Liver (tissue), 9 donors: ENCODE measurements around the gene AEBP1. TPM values are rescaled to one million over a fixed set of nuclear protein-coding genes. Genes with fewer than 3 reads are reported as not detected.

Experiments used
- DNase-seq: peaks from one replicate; pipeline ENCODE4 v3.0.0-alpha.2; 2017; ENCODE audit warnings: low spot score
- H3K27ac ChIP-seq, 2 donors: one replicate each; pipeline ENCODE4 v1.7.0; 2013; ENCODE audit warnings: inconsistent platforms in 2 of 2, low read length in 2 of 2, control low read depth in 1 of 2, low read depth in 1 of 2, mild to moderate bottlenecking in 1 of 2
- H3K27me3 ChIP-seq, 4 donors: one replicate each; pipeline versions ENCODE4 v1.6.1 to v1.7.0; 2013; ENCODE audit warnings: low read length in 3 of 4, inconsistent platforms in 1 of 4, mild to moderate bottlenecking in 1 of 4, moderate library complexity in 1 of 4; ENCODE audit not compliant: control insufficient read depth in 4 of 4, insufficient read depth in 4 of 4
- H3K36me3 ChIP-seq, 4 donors: one replicate each; pipeline versions ENCODE4 v1.6.1 to v1.7.0; 2013; ENCODE audit warnings: low read length in 3 of 4, mild to moderate bottlenecking in 3 of 4, low read depth in 1 of 4, moderate library complexity in 1 of 4; ENCODE audit not compliant: control insufficient read depth in 4 of 4, insufficient read depth in 3 of 4
- H3K4me1 ChIP-seq, 4 donors: one replicate each; pipeline versions ENCODE4 v1.6.1 to v1.7.0; 2013; ENCODE audit warnings: low read length in 3 of 4, mild to moderate bottlenecking in 3 of 4, moderate library complexity in 1 of 4; ENCODE audit not compliant: control insufficient read depth in 4 of 4, insufficient read depth in 4 of 4
- H3K4me3 ChIP-seq, 3 donors: one replicate each; pipeline versions ENCODE4 v1.6.1 to v1.7.0; 2013; ENCODE audit warnings: low read length in 3 of 3, control low read depth in 1 of 3, low read depth in 1 of 3, mild to moderate bottlenecking in 1 of 3
- H3K9ac ChIP-seq, 2 donors: one replicate each; pipeline ENCODE4 v1.7.0; 2013; ENCODE audit warnings: low read length in 2 of 2, mild to moderate bottlenecking in 2 of 2, moderate library complexity in 2 of 2, control low read depth in 1 of 2, low read depth in 1 of 2
- H3K9me3 ChIP-seq, 4 donors: one replicate each; pipeline versions ENCODE4 v1.6.1 to v1.7.0; 2013; ENCODE audit warnings: low read length in 3 of 4; ENCODE audit not compliant: control insufficient read depth in 4 of 4
- CTCF ChIP-seq: fragments of 150-350 bp; IDR thresholded peaks from 2 replicates; pipeline ENCODE4 v1.5.1; 2017; ENCODE audit warnings: improper control_type of control experiment, low read depth, low read length; ENCODE audit not compliant: missing input control
- FOXA1 ChIP-seq: IDR thresholded peaks from 2 replicates; pipeline ENCODE4 v1.6.1; 2016; ENCODE audit warnings: antibody characterized with exemption
- FOXA2 ChIP-seq: IDR thresholded peaks from 2 replicates; pipeline ENCODE4 v1.6.1; 2016; ENCODE audit warnings: antibody characterized with exemption
- GABPA ChIP-seq, 2 donors: IDR thresholded peaks in 1 of 2; conservative IDR thresholded peaks in 1 of 2; 2 replicates each; pipeline ENCODE4 v1.6.1; 2016; ENCODE audit warnings: antibody characterized with exemption in 2 of 2, mild to moderate bottlenecking in 1 of 2, moderate library complexity in 1 of 2
- HNF4G ChIP-seq: IDR thresholded peaks from 2 replicates; pipeline ENCODE4 v1.6.1; 2016; ENCODE audit warnings: antibody characterized with exemption
- JUND ChIP-seq, 2 donors: IDR thresholded peaks; 2 replicates each; pipeline ENCODE4 v1.6.1; 2016; ENCODE audit warnings: antibody characterized with exemption in 2 of 2
- MAX ChIP-seq: IDR thresholded peaks from 2 replicates; pipeline ENCODE4 v1.6.1; 2016; ENCODE audit warnings: antibody characterized with exemption
- NR2F2 ChIP-seq: IDR thresholded peaks from 2 replicates; pipeline ENCODE4 v1.6.1; 2016; ENCODE audit warnings: antibody characterized with exemption
- RAD21 ChIP-seq, 2 donors: IDR thresholded peaks; 2 replicates each; pipeline ENCODE4 v1.6.1; 2016; ENCODE audit warnings: antibody characterized with exemption in 2 of 2, mild to moderate bottlenecking in 2 of 2
- SP1 ChIP-seq: IDR thresholded peaks from 2 replicates; pipeline ENCODE4 v1.6.1; 2018; ENCODE audit warnings: antibody characterized with exemption, mild to moderate bottlenecking
- TAF1 ChIP-seq: conservative IDR thresholded peaks from 2 replicates; pipeline ENCODE4 v1.6.1; 2016; ENCODE audit warnings: antibody characterized with exemption, mild to moderate bottlenecking
- YY1 ChIP-seq: IDR thresholded peaks from 2 replicates; pipeline ENCODE4 v1.6.1; 2016; ENCODE audit warnings: antibody characterized with exemption, mild to moderate bottlenecking
- WGBS: extraction: QIAGEN DNeasy Blood & Tissue Kit; methylation state at CpG from one replicate; pipeline ENCODE4 v1.1.7; 2013; 5-methylcytosine and 5-hydroxymethylcytosine counted together
- polyA plus RNA-seq, 2 donors: library from polyadenylated mRNA; stranded (reverse) in 1 of 2; unstranded in 1 of 2; fragments of 200-250 nt in 1 of 2; fragments of >200 nt in 1 of 2; fragmentation: Nextera tagmentation in 1 of 2; extraction: Ambion mirVana in 1 of 2; gene quantifications; one replicate each; pipeline versions ENCODE4 v1.2.1 to v1.2.3, GENCODE V29; 2013 to 2015
- total RNA-seq, 2 donors: library from RNA; depleted of rRNA; stranded (reverse); fragments of >200 nt; gene quantifications; one replicate each; pipeline ENCODE4 v1.2.3, GENCODE V29; 2014
- TF ChIP-seq, protein P1 (sequence below): IDR thresholded peaks from 2 replicates; pipeline ENCODE4 v1.6.1; 2016; ENCODE audit warnings: antibody characterized with exemption
- TF ChIP-seq, protein P2 (sequence below): IDR thresholded peaks from 2 replicates; pipeline ENCODE4 v1.6.1; 2016; ENCODE audit warnings: antibody characterized with exemption
- TF ChIP-seq, protein P3 (sequence below): IDR thresholded peaks from 2 replicates; pipeline ENCODE4 v1.6.1; 2016; ENCODE audit warnings: antibody characterized with exemption, mild to moderate bottlenecking
- donor health status: healthy.
- donor health status: healthy.
- donor health status: healthy.
- donor health status: healthy.
- donor health status: healthy.

The AEBP1 gene
- total and polyA plus RNA-seq, 4 donors: 3.4 to 13.3 (median 7.7) TPM

- Histone ChIP-seq H3K27ac (no peak overlapping the region), H3K4me1 (peaks cover 0 to 6% (median under 1%) of the 10 kb centered on the region in 4 donors), H3K4me3 (no peak overlapping the region), H3K36me3 (no peaks in the 10 kb centered on the region), H3K9ac (no peak overlapping the region), H3K9me3 (no peaks in the 10 kb centered on the region), H3K27me3 (no peaks in the 10 kb centered on the region)
- no peak for DNase-seq
- 81% methylated on average over 4 of the region's 4 CpGs for WGBS
- no peak for TF ChIP-seq YY1
- no peak for TF ChIP-seq CTCF
- no peak for TF ChIP-seq HNF4G
- no peak for TF ChIP-seq GABPA (IDR thresholded peaks at IDR 0.05 in 1 of 2, conservative IDR thresholded peaks at IDR 0.05 in 1 of 2)
- TF ChIP-seq, protein P1, sequence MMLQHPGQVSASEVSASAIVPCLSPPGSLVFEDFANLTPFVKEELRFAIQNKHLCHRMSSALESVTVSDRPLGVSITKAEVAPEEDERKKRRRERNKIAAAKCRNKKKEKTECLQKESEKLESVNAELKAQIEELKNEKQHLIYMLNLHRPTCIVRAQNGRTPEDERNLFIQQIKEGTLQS: no peak
- TF ChIP-seq RAD21 (IDR thresholded peaks at IDR 0.05): no peak
- no peak for TF ChIP-seq TAF1
- TF ChIP-seq SP1: no peak
- TF ChIP-seq JUND (IDR thresholded peaks at IDR 0.05): no peak
- TF ChIP-seq, protein P2, sequence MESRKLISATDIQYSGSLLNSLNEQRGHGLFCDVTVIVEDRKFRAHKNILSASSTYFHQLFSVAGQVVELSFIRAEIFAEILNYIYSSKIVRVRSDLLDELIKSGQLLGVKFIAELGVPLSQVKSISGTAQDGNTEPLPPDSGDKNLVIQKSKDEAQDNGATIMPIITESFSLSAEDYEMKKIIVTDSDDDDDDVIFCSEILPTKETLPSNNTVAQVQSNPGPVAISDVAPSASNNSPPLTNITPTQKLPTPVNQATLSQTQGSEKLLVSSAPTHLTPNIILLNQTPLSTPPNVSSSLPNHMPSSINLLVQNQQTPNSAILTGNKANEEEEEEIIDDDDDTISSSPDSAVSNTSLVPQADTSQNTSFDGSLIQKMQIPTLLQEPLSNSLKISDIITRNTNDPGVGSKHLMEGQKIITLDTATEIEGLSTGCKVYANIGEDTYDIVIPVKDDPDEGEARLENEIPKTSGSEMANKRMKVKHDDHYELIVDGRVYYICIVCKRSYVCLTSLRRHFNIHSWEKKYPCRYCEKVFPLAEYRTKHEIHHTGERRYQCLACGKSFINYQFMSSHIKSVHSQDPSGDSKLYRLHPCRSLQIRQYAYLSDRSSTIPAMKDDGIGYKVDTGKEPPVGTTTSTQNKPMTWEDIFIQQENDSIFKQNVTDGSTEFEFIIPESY: no peak
- TF ChIP-seq NR2F2: no peak
- no peak for TF ChIP-seq MAX
- TF ChIP-seq FOXA2: no peak
- TF ChIP-seq FOXA1: no peak
Measured at GRCh38 chr7:44099669-44100068, 4.5 kb upstream of the AEBP1 start.

GRCh38 chr7:44100458-44101302, 3.5 kb upstream of the AEBP1 start:
- no peak overlapping the region for H3K9ac ChIP-seq
- H3K4me1 ChIP-seq: peaks cover 0 to 7% (median 0%) of the 10 kb centered on the region in 4 donors
- TF ChIP-seq JUND (IDR thresholded peaks at IDR 0.05): no peak
- no peak for TF ChIP-seq TAF1
- no peak for TF ChIP-seq YY1
- TF ChIP-seq FOXA2: no peak
- TF ChIP-seq SP1: no peak
- TF ChIP-seq MAX: no peak
- TF ChIP-seq, protein P3, sequence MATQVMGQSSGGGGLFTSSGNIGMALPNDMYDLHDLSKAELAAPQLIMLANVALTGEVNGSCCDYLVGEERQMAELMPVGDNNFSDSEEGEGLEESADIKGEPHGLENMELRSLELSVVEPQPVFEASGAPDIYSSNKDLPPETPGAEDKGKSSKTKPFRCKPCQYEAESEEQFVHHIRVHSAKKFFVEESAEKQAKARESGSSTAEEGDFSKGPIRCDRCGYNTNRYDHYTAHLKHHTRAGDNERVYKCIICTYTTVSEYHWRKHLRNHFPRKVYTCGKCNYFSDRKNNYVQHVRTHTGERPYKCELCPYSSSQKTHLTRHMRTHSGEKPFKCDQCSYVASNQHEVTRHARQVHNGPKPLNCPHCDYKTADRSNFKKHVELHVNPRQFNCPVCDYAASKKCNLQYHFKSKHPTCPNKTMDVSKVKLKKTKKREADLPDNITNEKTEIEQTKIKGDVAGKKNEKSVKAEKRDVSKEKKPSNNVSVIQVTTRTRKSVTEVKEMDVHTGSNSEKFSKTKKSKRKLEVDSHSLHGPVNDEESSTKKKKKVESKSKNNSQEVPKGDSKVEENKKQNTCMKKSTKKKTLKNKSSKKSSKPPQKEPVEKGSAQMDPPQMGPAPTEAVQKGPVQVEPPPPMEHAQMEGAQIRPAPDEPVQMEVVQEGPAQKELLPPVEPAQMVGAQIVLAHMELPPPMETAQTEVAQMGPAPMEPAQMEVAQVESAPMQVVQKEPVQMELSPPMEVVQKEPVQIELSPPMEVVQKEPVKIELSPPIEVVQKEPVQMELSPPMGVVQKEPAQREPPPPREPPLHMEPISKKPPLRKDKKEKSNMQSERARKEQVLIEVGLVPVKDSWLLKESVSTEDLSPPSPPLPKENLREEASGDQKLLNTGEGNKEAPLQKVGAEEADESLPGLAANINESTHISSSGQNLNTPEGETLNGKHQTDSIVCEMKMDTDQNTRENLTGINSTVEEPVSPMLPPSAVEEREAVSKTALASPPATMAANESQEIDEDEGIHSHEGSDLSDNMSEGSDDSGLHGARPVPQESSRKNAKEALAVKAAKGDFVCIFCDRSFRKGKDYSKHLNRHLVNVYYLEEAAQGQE: peak; percentile 24
- H3K27ac ChIP-seq: peak overlapping the region; percentile 40 to 41
- H3K4me3 ChIP-seq: no peak overlapping the region
- WGBS: 74% methylated on average over 10 of the region's 10 CpGs
- H3K9me3 ChIP-seq: no peaks in the 10 kb centered on the region
- H3K36me3 ChIP-seq: no peaks in the 10 kb centered on the region
- H3K27me3 ChIP-seq: no peaks in the 10 kb centered on the region
- DNase-seq: no peak
